Activated naive CD4-positive, alpha-beta T cell treated with anti-CD3 and anti-CD28 coated beads, Interleukin-2, amount 50 U/mL, for 72 hours (primary cell): ENCODE measurements around the gene IGFBP2. TPM values are rescaled to one million over a fixed set of nuclear protein-coding genes. Genes with fewer than 3 reads are reported as not detected.

Experiments used
- ATAC-seq, 2 donors: fragments of 150-1000 bp; cut with Tn5 transposase; 2 replicates each; pipeline ENCODE4 v1.10.0; 2021; ENCODE audit warnings: mild to moderate bottlenecking in 2 of 2, moderate library complexity in 2 of 2
- DNase-seq, 2 donors: peaks; one replicate each; pipeline ENCODE4 v3.0.0; 2021 to 2022; ENCODE audit warnings: low spot score in 2 of 2
- H3K27ac Mint-ChIP-seq, 2 donors: one replicate each; pipeline ENCODE4 v1.8.0; 2022; ENCODE audit warnings: mild to moderate bottlenecking in 2 of 2, mixed read lengths in 2 of 2
- H3K36me3 Mint-ChIP-seq, 2 donors: one replicate each; pipeline ENCODE4 v1.8.0; 2022; ENCODE audit warnings: mixed read lengths in 2 of 2
- H3K9me3 Mint-ChIP-seq, 2 donors: one replicate each; pipeline ENCODE4 v1.8.0; 2022; ENCODE audit warnings: mixed read lengths in 2 of 2
- total RNA-seq, 2 donors: library from RNA; stranded (reverse); gene quantifications; one replicate each; pipeline ENCODE4 v1.2.3, GENCODE V29; 2022

The IGFBP2 gene
- total RNA-seq, 2 donors from 2014 or later, result 0.14 to 11.6 TPM

- Mint-ChIP-seq H3K9me3 (no peaks in the 10 kb centered on the region), H3K27ac (no peak overlapping the region), H3K36me3 (no peaks in the 10 kb centered on the region)
- ATAC-seq, result no peak
- DNase-seq, result no peak
These were observed 32.0 kb downstream of the IGFBP2 start for GRCh38 chr2:216665242-216665641.

DNA sequence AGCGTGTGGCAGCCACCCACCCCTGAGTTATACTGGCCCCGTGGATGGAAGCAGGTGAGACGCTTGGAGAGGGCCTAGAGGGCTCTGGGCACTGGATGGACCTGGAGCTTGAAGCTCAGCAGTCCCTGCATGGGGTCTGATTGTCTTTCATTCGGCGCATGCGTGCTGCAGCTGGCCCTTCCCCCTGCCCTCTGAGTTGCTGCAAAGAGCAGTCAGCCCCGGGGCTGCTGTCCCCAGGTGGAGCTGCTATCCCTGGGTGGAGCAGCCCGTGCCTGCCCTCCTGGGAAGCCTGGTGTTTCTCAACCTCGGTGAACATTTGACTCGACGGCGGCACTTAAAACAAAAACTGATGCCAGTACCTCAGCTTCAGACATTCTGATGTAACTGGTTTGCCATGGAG, 32.5 kb downstream of the IGFBP2 start:
- Mint-ChIP-seq H3K27ac (no peak overlapping the region), H3K9me3 (no peaks in the 10 kb centered on the region), H3K36me3 (no peaks in the 10 kb centered on the region)
- DNase-seq (no peak), ATAC-seq (no peak)

DNA sequence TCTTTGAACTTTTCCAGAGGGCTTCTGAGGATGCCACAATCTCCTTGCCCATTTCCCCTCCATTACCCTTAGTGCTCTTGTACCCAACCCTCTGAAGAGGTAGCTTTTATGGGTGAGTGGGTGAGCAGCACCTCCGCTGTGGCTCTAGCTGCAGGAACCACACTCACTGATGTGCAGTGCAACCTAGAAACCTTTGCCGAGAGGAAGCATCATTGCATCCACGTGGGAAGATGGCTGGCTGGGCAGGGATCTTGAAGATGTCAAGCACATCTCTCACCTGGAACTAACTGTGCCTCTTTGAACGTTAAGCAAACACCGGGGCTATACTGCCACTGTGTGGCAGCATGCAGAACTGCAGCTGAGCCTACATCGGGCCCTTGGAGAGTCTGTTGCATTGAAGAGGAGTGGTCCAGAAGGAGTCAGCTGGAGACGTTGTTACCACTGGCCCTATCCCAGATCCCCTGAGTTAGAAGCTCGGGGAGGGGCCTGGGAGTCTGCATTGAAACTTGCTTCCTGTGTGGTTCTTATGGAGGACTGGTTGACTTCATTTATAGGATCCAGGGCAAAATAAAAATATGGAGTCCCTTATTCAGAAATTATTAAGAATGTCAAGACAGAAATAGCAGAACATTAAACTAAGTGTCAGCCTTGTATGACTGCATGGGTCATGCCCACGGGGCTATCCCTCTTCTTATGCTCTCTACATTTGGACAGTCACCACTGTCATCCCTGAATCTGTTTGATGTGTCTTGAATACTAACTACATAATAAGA, 33.4 kb downstream of the IGFBP2 start:
- ATAC-seq (peak; percentile 80 to 86), DNase-seq (peak; percentile 70 to 76)
- Mint-ChIP-seq H3K9me3 (no peaks in the 10 kb centered on the region), H3K36me3 (no peaks in the 10 kb centered on the region), H3K27ac (no peak overlapping the region)

DNA sequence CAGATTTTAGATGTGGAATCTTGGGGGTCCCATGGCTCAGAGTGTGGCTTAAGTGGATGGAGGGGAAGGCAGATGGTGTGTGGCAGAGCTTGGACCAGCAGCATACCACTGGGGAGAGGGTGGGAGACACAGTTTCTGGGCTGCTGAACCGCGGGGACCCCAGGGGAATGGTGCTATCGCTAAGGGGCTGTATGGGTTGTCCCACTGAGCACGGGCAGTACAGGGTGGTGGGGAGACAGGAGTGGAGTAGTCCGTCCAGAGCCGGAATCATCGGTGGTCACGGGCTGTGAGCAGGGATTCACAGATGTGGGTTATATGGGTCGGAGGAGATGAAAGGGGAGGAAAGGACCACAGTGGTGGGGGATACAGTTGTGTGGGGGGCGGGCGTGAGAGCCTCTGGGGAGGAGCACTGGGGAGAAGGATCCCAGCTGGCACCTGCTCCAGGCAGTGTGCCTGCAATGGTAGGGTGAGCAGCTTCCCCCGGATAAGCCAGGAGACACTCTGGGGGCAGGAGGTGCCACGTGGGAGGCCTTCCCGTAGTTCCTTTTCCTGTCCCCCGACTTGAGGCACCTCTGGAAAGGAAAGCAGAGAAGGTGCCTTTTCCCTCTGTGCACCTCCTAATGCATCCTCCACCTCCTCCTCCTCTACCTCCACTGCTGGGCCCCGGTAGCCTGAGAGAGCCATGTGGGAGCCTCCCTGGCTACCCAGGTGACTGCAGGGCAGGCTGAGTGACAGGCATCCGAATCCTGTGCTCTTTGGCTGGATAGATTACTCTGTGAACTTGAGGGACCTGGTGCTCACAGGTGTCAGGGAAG, 37.3 kb downstream of the IGFBP2 start:
- Mint-ChIP-seq H3K9me3 (no peaks in the 10 kb centered on the region), H3K36me3 (no peaks in the 10 kb centered on the region), H3K27ac (no peak overlapping the region)
- ATAC-seq (no peak), DNase-seq (no peak)

- no peaks in the 10 kb centered on the region for H3K9me3 Mint-ChIP-seq
- H3K27ac Mint-ChIP-seq, result peak overlapping the region in 1 of 2 donors; percentile 34
- no peak for ATAC-seq
- no peaks in the 10 kb centered on the region for H3K36me3 Mint-ChIP-seq
- DNase-seq, result no peak
These were observed 37.8 kb downstream of the IGFBP2 start for GRCh38 chr2:216671081-216671411.

GRCh38 chr2:216671791-216672343, 38.6 kb downstream of the IGFBP2 start:
- no peaks in the 10 kb centered on the region for H3K9me3 Mint-ChIP-seq
- no peak overlapping the region for H3K27ac Mint-ChIP-seq
- no peaks in the 10 kb centered on the region for H3K36me3 Mint-ChIP-seq
- ATAC-seq (no peak), DNase-seq (no peak)

GRCh38 chr2:216672466-216672865, 39.2 kb downstream of the IGFBP2 start:
- H3K36me3 Mint-ChIP-seq, result no peaks in the 10 kb centered on the region
- no peak overlapping the region for H3K27ac Mint-ChIP-seq
- ATAC-seq (no peak), DNase-seq (no peak)
- no peaks in the 10 kb centered on the region for H3K9me3 Mint-ChIP-seq

GRCh38 chr2:216673021-216673420, 39.8 kb downstream of the IGFBP2 start:
- no peak for ATAC-seq
- Mint-ChIP-seq H3K27ac (no peak overlapping the region), H3K36me3 (no peaks in the 10 kb centered on the region), H3K9me3 (no peaks in the 10 kb centered on the region)
- DNase-seq, result no peak

GRCh38 chr2:216673609-216674008, 40.4 kb downstream of the IGFBP2 start:
- DNase-seq (no peak), ATAC-seq (no peak)
- H3K36me3 Mint-ChIP-seq, result no peaks in the 10 kb centered on the region
- no peaks in the 10 kb centered on the region for H3K9me3 Mint-ChIP-seq
- H3K27ac Mint-ChIP-seq, result no peak overlapping the region

GRCh38 chr2:216674376-216674775, 41.2 kb downstream of the IGFBP2 start:
- no peak for DNase-seq
- H3K36me3 Mint-ChIP-seq, result no peaks in the 10 kb centered on the region
- no peak overlapping the region for H3K27ac Mint-ChIP-seq
- ATAC-seq, result no peak
- H3K9me3 Mint-ChIP-seq, result no peaks in the 10 kb centered on the region

DNA sequence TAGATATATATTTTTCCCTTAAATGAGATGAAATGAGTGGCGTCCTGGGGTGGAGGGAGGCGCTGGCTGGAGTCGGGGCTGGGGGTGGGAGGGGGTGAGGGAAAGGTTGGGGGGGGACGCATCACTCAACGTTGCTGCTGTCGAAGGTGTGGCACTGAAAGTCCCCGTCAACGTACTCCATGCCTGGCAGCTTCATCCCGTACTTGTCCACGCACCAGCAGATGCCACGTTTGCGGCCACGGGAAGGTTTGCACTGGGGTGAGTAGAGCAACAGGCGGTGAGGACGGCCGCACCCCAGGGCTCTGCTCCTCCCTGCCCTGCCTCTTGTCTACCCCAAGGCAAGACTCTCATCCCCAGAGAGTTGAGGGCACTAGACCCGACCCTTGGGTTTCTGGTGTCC, 43.4 kb downstream of the IGFBP2 start:
- H3K27ac Mint-ChIP-seq, result no peak overlapping the region
- H3K36me3 Mint-ChIP-seq, result no peaks in the 10 kb centered on the region
- DNase-seq, result no peak
- ATAC-seq, result no peak
- H3K9me3 Mint-ChIP-seq, result no peaks in the 10 kb centered on the region

DNA sequence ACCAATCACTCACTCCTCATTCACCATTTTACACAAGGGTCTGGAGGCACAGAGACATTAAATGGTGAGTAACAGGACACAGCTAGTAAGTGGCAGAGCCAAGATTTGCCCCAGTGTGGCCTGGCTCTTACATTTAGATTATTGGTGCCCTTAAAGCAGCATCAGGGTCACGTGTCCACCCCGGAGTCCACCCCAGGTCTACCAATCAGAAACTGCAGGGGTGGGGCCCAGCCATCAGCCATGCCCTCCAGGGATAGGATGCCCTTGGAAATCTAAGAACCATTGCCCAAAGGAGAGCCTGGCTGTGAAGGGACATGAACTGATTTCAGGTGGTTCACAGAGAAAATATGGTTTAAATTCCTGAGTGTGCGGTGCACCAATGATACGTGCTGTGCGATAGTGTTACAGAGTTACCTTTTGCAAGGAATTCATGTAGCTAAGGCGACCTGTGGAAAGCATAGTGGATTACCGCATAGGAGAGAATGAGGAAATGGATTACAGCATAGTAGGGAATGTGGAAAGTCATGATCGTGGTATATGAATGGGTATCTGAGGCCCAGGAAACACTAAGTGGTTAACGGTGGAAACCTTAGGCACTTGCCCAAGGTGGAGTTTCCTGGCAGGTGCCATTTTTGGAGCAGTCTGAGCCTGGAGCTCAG, 44.3 kb downstream of the IGFBP2 start:
- ATAC-seq, result no peak
- no peak for DNase-seq
- Mint-ChIP-seq H3K36me3 (no peaks in the 10 kb centered on the region), H3K27ac (peak overlapping the region in 1 of 2 donors; percentile 0), H3K9me3 (no peaks in the 10 kb centered on the region)

DNA sequence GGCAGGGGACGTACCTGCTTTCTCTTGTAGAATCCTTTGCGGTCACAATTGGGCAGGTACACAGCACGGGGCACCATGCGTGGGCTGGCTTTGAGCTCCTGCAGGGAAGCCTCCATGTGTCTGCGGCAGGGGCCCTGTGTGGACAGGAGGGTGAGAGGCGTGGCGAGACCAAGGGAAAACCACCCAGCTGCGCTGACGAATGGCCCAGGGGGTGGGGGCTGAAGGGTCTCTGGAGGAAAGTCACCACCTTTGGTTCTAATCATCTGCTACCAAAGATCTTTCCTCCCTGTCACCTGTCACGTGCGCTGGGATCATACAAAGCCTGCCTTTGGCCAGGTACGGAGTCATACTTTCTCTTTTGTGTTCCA, 44.9 kb downstream of the IGFBP2 start:
- Mint-ChIP-seq H3K36me3 (no peaks in the 10 kb centered on the region), H3K9me3 (no peaks in the 10 kb centered on the region), H3K27ac (peak overlapping the region in 1 of 2 donors; percentile 0)
- no peak for ATAC-seq
- DNase-seq, result no peak

GRCh38 chr2:216678813-216679657, 45.8 kb downstream of the IGFBP2 start:
- DNase-seq, result no peak
- Mint-ChIP-seq H3K36me3 (no peaks in the 10 kb centered on the region), H3K9me3 (no peaks in the 10 kb centered on the region), H3K27ac (no peak overlapping the region)
- ATAC-seq, result no peak

DNA sequence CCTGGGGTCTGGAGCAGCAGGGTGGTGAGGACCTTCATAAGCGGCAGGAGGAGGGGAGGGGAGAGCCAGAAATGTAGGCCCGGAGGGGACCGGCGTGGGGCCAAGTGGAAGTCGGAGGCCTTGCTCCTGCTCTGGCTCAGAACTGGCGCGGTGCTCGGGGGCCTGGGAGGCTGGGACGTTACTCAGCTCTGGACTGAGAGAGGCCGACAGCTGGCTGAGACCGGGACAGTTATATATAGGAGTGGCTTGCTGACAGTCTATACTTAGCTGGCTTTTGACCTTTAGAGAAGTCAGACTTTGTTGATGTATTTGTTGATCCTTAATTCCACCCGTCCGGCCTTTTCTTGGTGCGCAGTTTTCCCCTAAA, 46.4 kb downstream of the IGFBP2 start:
- no peak overlapping the region for H3K27ac Mint-ChIP-seq
- no peaks in the 10 kb centered on the region for H3K9me3 Mint-ChIP-seq
- no peaks in the 10 kb centered on the region for H3K36me3 Mint-ChIP-seq
- ATAC-seq (no peak), DNase-seq (no peak)

DNA sequence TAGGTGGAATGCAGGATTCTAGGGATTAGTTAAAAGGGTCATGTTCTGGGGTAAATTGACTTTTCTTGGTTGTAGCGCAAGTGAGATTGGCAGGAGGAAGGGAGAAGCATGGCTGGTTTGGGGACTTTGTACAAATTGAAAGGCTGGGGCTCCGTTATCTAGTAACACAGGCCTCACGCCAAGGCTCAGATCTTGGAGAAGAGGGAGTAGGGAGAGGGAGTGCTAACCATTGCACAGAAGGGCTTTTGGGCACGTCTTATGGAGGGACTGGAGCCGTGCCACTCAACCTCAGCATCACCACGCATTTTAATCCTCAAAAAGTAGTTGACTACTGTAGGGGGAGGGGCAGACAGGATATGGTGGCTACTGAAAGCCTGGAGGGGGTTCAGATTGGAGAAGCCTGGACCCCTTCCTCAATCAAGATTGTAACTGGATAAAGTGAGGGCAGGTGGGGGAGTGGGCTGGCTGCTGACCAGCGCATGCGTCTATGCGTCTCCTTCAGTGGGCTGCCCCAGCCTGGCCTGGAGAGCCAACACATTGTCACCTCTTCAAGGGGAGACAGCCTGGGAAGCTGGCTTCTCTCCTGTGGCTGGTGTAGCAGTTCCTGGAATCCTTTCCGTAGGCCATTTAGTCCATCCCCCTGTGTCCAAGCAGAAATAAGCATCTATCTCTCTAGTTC, 47.9 kb downstream of the IGFBP2 start:
- Mint-ChIP-seq H3K36me3 (no peaks in the 10 kb centered on the region), H3K9me3 (no peaks in the 10 kb centered on the region)
- no peak for ATAC-seq

More for the DNA sequence above, 47.9 kb downstream of the IGFBP2 start:
- no peak for DNase-seq
- no peak overlapping the region for H3K27ac Mint-ChIP-seq
